Activated B cell treated with CpG ODN at 0.5 μM for 24 hours (primary cell): ENCODE results near the gene ITGAV. TPM values are rescaled to one million over a fixed set of nuclear protein-coding genes. Genes with fewer than 3 reads are reported as not detected.
"Not testable (repeated sequence)": the region's sequence is repeated elsewhere in the genome, so short reads cannot be mapped to it uniquely, and the experiment has no call there.

Experiments
- ATAC-seq: fragments of 200-7000 bp; cut with Tn5 transposase; one replicate; pipeline ENCODE4 v1.10.0; 2021; ENCODE audit warnings: low read depth, mild to moderate bottlenecking, moderate library complexity
- CTCF ChIA-PET: fragments of 350-600 bp; sonication (Branson Sonifier 250); formaldehyde crosslinking; loops from one replicate; lab custom pipeline; 2021; ENCODE audit warnings: antibody characterized with exemption; lab: Charles Lee
- POLR2A ChIA-PET: fragments of 350-600 bp; sonication (Branson Sonifier 250); formaldehyde crosslinking; loops from one replicate; lab custom pipeline; 2021; ENCODE audit warnings: antibody characterized with exemption; lab: Charles Lee
- DNase-seq: peaks from one replicate; pipeline ENCODE4 v3.0.0; 2022
- H3K27ac Mint-ChIP-seq: one replicate; pipeline ENCODE4 v1.8.0; 2020; ENCODE audit warnings: mixed read lengths
- H3K27me3 Mint-ChIP-seq: one replicate; pipeline ENCODE4 v1.8.0; 2021; ENCODE audit warnings: mixed read lengths
- H3K36me3 Mint-ChIP-seq: one replicate; pipeline ENCODE4 v1.8.0; 2021; ENCODE audit warnings: low read depth, mixed read lengths
- H3K4me1 Mint-ChIP-seq: one replicate; pipeline ENCODE4 v1.8.0; 2021; ENCODE audit warnings: mixed read lengths
- H3K4me3 Mint-ChIP-seq: one replicate; pipeline ENCODE4 v1.8.0; 2020; ENCODE audit warnings: mild to moderate bottlenecking, mixed read lengths
- H3K9me3 Mint-ChIP-seq: one replicate; pipeline ENCODE4 v1.8.0; 2020; ENCODE audit warnings: mixed read lengths
- intact Hi-C: fragments of 100-400 bp; cut with micrococcal nuclease; formaldehyde crosslinking; loops from one replicate; pipeline ENCODE4 v1.15.1; 2024
- total RNA-seq: library from RNA; stranded (reverse); gene quantifications from 2 replicates; pipeline ENCODE4 v1.2.3, GENCODE V29; 2022
- TF ChIP-seq, protein P1 (sequence below): fragments of 200-600 bp; IDR thresholded peaks from one replicate; pipeline ENCODE4 v1.8.0; 2022; ENCODE audit warnings: antibody characterized with exemption, mild to moderate bottlenecking

ITGAV gene
- total RNA-seq, 1 donor from 2014 or later = 4.1 TPM

DNA sequence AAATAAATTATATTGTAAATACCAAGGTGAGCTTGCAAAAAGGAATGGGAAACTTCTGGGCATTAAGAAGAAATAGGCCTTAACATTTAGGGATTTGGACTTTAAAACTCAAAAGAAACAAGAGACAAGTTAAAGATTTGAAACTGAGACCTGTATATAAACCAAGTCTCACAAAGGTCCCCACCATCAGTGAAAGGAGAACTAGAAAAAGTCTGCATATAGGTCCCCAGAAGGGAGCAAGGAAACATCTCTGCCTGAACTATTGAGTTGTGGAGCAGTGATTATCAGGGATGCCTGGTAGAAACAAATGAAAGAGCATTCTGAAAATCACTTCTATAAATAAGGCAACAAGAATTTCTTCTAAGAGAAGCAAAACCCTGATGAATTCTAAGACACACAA is 30.5 kb upstream of the ITGAV start:
- peaks cover 6% of the 10 kb centered on the region for H3K9me3 Mint-ChIP-seq
- TF ChIP-seq, protein P1, sequence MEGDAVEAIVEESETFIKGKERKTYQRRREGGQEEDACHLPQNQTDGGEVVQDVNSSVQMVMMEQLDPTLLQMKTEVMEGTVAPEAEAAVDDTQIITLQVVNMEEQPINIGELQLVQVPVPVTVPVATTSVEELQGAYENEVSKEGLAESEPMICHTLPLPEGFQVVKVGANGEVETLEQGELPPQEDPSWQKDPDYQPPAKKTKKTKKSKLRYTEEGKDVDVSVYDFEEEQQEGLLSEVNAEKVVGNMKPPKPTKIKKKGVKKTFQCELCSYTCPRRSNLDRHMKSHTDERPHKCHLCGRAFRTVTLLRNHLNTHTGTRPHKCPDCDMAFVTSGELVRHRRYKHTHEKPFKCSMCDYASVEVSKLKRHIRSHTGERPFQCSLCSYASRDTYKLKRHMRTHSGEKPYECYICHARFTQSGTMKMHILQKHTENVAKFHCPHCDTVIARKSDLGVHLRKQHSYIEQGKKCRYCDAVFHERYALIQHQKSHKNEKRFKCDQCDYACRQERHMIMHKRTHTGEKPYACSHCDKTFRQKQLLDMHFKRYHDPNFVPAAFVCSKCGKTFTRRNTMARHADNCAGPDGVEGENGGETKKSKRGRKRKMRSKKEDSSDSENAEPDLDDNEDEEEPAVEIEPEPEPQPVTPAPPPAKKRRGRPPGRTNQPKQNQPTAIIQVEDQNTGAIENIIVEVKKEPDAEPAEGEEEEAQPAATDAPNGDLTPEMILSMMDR = no peak
- H3K4me1 Mint-ChIP-seq = no peaks in the 10 kb centered on the region
- H3K27me3 Mint-ChIP-seq = no peaks in the 10 kb centered on the region
- POLR2A ChIA-PET = no interaction called here
- H3K27ac Mint-ChIP-seq = no peak overlapping the region
- ATAC-seq (no peak), DNase-seq (no peak)
- H3K4me3 Mint-ChIP-seq = no peak overlapping the region
- CTCF ChIA-PET = no interaction called here
- intact Hi-C loops = no loop called here
- no peaks in the 10 kb centered on the region for H3K36me3 Mint-ChIP-seq

- POLR2A ChIA-PET = no interaction called here
Measured at GRCh38 chr2:186559848-186560247, 30.0 kb upstream of the ITGAV start.

GRCh38 chr2:186560254-186560653 is 29.6 kb upstream of the ITGAV start:
- peaks cover 6% of the 10 kb centered on the region for H3K9me3 Mint-ChIP-seq
- DNase-seq (no peak), ATAC-seq (no peak)
- no peaks in the 10 kb centered on the region for H3K4me1 Mint-ChIP-seq
- H3K4me3 Mint-ChIP-seq = no peak overlapping the region
- CTCF ChIA-PET = no interaction called here
- H3K27ac Mint-ChIP-seq = no peak overlapping the region
- TF ChIP-seq, protein P1 = no peak
- H3K36me3 Mint-ChIP-seq = no peaks in the 10 kb centered on the region
- intact Hi-C loops = no loop called here
- POLR2A ChIA-PET = no interaction called here
- H3K27me3 Mint-ChIP-seq = no peaks in the 10 kb centered on the region

More at GRCh38 chr2:186559848-186560247, 30.0 kb upstream of the ITGAV start:
- Mint-ChIP-seq H3K36me3 (no peaks in the 10 kb centered on the region), H3K4me1 (no peaks in the 10 kb centered on the region), H3K9me3 (peaks cover 6% of the 10 kb centered on the region), H3K4me3 (no peak overlapping the region), H3K27me3 (no peaks in the 10 kb centered on the region), H3K27ac (no peak overlapping the region)
- intact Hi-C loops = no loop called here
- CTCF ChIA-PET = no interaction called here
- TF ChIP-seq, protein P1 = no peak
- ATAC-seq (no peak), DNase-seq (no peak)

GRCh38 chr2:186561467-186562208 is 28.2 kb upstream of the ITGAV start:
- H3K36me3 Mint-ChIP-seq = no peaks in the 10 kb centered on the region
- intact Hi-C loops = no loop called here
- H3K27me3 Mint-ChIP-seq = no peaks in the 10 kb centered on the region
- no peaks in the 10 kb centered on the region for H3K4me1 Mint-ChIP-seq
- POLR2A ChIA-PET = no interaction called here
- H3K9me3 Mint-ChIP-seq = peaks cover 6% of the 10 kb centered on the region
- DNase-seq (no peak), ATAC-seq (no peak)
- H3K27ac Mint-ChIP-seq = no peak overlapping the region
- CTCF ChIA-PET = no interaction called here
- TF ChIP-seq, protein P1 = no peak
- H3K4me3 Mint-ChIP-seq = no peak overlapping the region

DNA sequence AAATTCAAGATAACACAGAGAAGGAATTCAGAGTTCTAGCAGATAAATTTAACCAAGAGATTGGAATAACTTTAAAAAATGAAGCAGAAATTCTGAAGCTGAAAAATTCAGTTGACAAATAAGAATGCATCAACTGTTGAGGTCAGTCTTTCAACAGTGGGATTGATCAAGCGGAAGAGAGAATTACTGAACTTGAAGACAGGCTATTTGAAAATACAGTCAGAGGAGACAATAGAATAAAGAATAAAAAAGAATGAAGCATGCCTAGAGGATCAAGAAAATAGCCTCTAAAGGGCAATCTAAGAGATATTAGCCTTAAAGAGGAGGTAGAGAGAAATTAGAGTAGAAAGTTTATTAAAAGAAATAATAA is 27.7 kb upstream of the ITGAV start:
- H3K27me3 Mint-ChIP-seq = no peaks in the 10 kb centered on the region
- TF ChIP-seq, protein P1 = no peak
- ATAC-seq (no peak), DNase-seq (no peak)
- H3K27ac Mint-ChIP-seq = no peak overlapping the region
- H3K36me3 Mint-ChIP-seq = no peaks in the 10 kb centered on the region
- intact Hi-C loops = no loop called here
- no peaks in the 10 kb centered on the region for H3K4me1 Mint-ChIP-seq
- POLR2A ChIA-PET = no interaction called here
- peaks cover 6% of the 10 kb centered on the region for H3K9me3 Mint-ChIP-seq
- CTCF ChIA-PET = no interaction called here
- H3K4me3 Mint-ChIP-seq = no peak overlapping the region

DNA sequence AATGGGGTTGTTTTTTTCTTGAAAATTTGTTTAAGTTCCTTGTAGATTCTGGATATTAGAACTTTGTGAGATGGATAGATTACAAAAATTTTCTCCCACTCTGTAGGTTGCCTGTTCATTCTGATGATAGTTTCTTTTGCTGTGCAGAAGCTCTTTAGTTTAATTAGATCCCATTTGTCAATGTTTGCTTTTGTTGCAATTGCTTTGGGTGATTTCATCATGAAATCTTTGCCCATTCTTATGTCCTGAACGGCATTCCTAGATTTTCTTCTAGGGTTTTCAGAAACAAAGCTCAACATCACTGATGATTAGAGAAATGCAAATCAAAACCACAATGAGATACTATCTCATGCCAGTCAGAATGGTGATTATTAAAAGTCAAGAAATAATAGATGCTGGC is 21.3 kb upstream of the ITGAV start:
- DNase-seq, H3K9me3 Mint-ChIP-seq, POLR2A ChIA-PET, ATAC-seq, H3K27ac Mint-ChIP-seq, H3K36me3 Mint-ChIP-seq, H3K4me1 Mint-ChIP-seq, CTCF ChIA-PET, intact Hi-C loops, H3K4me3 Mint-ChIP-seq, H3K27me3 Mint-ChIP-seq: not testable (repeated sequence)

GRCh38 chr2:186569127-186569526 is 20.7 kb upstream of the ITGAV start:
- ATAC-seq, H3K4me3 Mint-ChIP-seq, H3K4me1 Mint-ChIP-seq, H3K27me3 Mint-ChIP-seq, H3K9me3 Mint-ChIP-seq, POLR2A ChIA-PET, CTCF ChIA-PET, H3K27ac Mint-ChIP-seq, H3K36me3 Mint-ChIP-seq, intact Hi-C loops, DNase-seq: not testable (repeated sequence)
